Measurements from ENCODE around the gene PATE4. TPM values are rescaled to one million over a fixed set of nuclear protein-coding genes. Genes with fewer than 3 reads are reported as not detected.
"Not testable (repeated sequence)": the region's sequence is repeated elsewhere in the genome, so short reads cannot be mapped to it uniquely, and the experiment has no call there.

The PATE4 gene
- total RNA-seq, 1 donor, result not detected

GRCh38 chr11:125807909-125808308 is 25.2 kb upstream of the PATE4 start:
- TF ChIP-seq CTCF (IDR thresholded peaks at IDR 0.05; ENCODE audit: insufficient read depth, low read length), result no peak
- no peak overlapping the region for H3K4me3 ChIP-seq (ENCODE audit: low read depth, low read length)
- DNase-seq (ENCODE audit: low read depth), result peak; percentile 58

GRCh38 chr11:125835748-125836147 is 2.6 kb downstream of the PATE4 start:
- no peak for DNase-seq (ENCODE audit: low read depth)
- no peak for TF ChIP-seq CTCF (IDR thresholded peaks at IDR 0.05; ENCODE audit: insufficient read depth, low read length)
- H3K4me3 ChIP-seq (ENCODE audit: low read depth, low read length), result no peak overlapping the region

- no peak overlapping the region for H3K4me3 ChIP-seq (ENCODE audit: low read depth, low read length)
- TF ChIP-seq CTCF (IDR thresholded peaks at IDR 0.05; ENCODE audit: insufficient read depth, low read length), result no peak
- DNase-seq (ENCODE audit: low read depth), result no peak
Measured at GRCh38 chr11:125842321-125842948, 9.3 kb downstream of the PATE4 start.

- H3K4me3 ChIP-seq (ENCODE audit: low read depth, low read length), result no peak overlapping the region
- no peak for TF ChIP-seq CTCF (IDR thresholded peaks at IDR 0.05; ENCODE audit: insufficient read depth, low read length)
- DNase-seq (ENCODE audit: low read depth), result no peak
Measured at GRCh38 chr11:125846188-125846587, 13.1 kb downstream of the PATE4 start.

GRCh38 chr11:125857670-125858069 is 24.6 kb downstream of the PATE4 start:
- not testable (repeated sequence) for DNase-seq (ENCODE audit: low read depth); H3K4me3 ChIP-seq (ENCODE audit: low read depth, low read length)

GRCh38 chr11:125862786-125863185 is 29.7 kb downstream of the PATE4 start:
- H3K4me3 ChIP-seq (ENCODE audit: low read depth, low read length); DNase-seq (ENCODE audit: low read depth): not testable (repeated sequence)

- not testable (repeated sequence) for DNase-seq (ENCODE audit: low read depth); H3K4me3 ChIP-seq (ENCODE audit: low read depth, low read length)
Measured at GRCh38 chr11:125865354-125865753, 32.2 kb downstream of the PATE4 start.

- DNase-seq (ENCODE audit: low read depth), result peak; percentile 59
Measured at GRCh38 chr11:125869521-125869920, 36.4 kb downstream of the PATE4 start.

More at GRCh38 chr11:125869521-125869920, 36.4 kb downstream of the PATE4 start:
- peak; percentile 17 for TF ChIP-seq CTCF (IDR thresholded peaks at IDR 0.05; ENCODE audit: insufficient read depth, low read length)
- H3K4me3 ChIP-seq (ENCODE audit: low read depth, low read length), result no peak overlapping the region
